Measurements from ENCODE around the gene ARID3A.
A peak's percentile ranks its signal among the peaks of the same experiment; 100 is the strongest.

The ARID3A gene

GRCh38 chr19:932648-933552 lies 7.1 kb downstream of the ARID3A start:
- peak; percentile 97 for DNase-seq (ENCODE audit: low read depth)

GRCh38 chr19:933553-933882 lies 7.7 kb downstream of the ARID3A start:
- DNase-seq (ENCODE audit: low read depth): no peak

GRCh38 chr19:934197-934840 lies 8.5 kb downstream of the ARID3A start:
- DNase-seq (ENCODE audit: low read depth): no peak

DNA sequence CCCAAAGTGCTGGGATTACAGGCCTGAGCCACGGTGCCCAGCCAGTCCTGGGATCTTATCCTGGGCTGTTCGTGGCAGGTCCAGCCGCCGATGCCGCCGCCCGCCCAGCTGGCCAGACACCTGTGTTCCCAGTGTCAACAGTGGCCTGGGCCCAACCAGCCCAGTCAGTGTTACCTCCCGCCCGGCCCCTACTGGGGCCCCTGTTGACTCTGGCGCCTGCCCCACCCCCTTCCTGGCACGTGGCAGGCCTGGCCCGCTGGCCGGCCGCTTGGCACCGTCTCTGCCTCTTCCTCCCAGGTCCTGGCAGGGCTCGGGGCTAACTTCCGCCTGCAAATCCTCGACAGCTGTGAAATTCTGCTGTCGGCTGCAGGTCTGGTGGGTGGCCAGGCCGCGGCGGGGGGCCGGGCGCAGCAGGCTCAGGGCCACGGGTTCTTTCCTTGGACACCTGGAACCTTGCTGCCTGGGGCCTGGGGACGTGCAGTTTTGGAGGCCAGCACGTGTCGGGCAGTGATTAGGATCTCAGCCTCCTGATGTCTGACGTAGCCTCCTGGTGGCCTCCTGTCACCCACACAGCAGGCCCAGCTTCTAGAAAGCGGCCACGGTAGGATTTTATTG lies 9.1 kb downstream of the ARID3A start:
- peak; percentile 67 for DNase-seq (ENCODE audit: low read depth)

GRCh38 chr19:936175-936546 lies 10.3 kb downstream of the ARID3A start:
- DNase-seq (ENCODE audit: low read depth): no peak

DNA sequence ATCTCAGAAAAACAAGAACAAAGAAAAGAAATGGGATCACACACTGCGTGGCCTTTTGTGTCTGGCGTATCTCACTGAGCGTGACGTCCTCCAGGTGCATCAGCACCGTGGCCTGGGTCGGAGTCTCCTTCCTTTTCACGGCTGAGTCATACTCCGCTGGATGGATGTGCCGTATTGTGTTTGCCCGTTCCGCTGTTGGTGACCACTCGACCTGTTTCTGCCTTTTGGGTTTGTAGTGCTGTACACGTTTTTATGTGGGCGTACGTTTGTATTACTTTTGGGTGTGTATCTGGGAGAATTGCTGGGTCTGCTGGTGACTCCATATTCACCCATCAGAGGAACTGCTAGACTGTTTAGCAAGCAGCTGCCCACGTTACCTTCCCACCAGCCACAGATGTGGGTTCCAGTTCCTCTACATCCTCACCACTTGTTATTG lies 11.4 kb downstream of the ARID3A start:
- no peak for DNase-seq (ENCODE audit: low read depth)

DNA sequence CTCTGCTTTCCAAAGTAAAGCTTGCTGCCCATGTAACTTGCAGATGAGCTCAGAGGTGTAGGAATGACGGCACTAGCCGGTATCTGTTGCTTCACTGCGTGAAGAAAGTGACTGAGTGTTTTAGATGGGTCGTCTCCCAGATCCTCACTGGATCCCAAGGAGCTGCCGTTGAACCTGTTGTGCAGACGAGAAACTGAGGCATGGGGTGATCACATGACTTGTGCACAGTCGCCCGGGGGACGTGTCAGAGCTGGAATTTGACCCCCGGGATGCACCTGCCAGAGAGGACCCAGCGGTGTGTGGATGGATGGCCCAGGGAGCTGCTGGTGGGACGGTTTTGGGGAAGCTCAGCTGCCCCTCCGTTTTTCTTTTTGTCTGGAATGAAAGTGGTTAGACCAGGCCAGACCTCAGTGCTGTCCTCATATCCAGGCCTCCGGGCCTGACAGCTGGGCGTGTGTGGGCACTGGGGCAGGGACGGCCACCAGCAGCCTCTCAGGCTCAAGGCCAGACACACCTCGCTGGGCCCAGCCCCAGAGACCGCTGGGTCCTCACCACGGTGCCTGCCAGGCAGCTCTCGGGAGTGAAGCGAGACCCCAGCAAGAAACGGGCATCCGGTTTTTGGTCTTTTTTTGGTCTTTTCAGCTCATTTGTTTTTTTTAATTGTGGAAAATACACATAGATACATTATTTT lies 12.5 kb downstream of the ARID3A start:
- DNase-seq (ENCODE audit: low read depth): no peak

- no peak for DNase-seq (ENCODE audit: low read depth)
These were observed 13.6 kb downstream of the ARID3A start for GRCh38 chr19:939439-939838.

DNA sequence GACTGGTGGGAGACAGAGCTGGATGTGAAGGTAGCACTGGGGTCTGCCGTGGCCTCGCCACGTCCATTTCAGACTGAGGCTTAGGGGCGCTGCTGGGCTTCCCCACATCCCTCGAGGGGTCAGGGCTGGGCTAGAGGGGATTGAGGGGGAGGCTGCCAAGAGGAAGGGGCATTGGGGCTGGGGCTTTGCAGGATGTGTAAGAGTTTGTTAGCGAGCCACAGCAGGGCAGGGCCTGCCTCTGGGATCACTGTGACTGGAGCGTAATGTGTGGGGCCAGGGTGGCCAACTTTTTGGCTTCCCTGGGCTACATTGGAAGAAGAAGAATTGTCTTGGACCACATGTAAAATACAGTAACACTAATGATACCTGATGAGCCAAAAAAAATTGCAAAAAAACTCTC lies 14.1 kb downstream of the ARID3A start:
- no peak for DNase-seq (ENCODE audit: low read depth)

DNA sequence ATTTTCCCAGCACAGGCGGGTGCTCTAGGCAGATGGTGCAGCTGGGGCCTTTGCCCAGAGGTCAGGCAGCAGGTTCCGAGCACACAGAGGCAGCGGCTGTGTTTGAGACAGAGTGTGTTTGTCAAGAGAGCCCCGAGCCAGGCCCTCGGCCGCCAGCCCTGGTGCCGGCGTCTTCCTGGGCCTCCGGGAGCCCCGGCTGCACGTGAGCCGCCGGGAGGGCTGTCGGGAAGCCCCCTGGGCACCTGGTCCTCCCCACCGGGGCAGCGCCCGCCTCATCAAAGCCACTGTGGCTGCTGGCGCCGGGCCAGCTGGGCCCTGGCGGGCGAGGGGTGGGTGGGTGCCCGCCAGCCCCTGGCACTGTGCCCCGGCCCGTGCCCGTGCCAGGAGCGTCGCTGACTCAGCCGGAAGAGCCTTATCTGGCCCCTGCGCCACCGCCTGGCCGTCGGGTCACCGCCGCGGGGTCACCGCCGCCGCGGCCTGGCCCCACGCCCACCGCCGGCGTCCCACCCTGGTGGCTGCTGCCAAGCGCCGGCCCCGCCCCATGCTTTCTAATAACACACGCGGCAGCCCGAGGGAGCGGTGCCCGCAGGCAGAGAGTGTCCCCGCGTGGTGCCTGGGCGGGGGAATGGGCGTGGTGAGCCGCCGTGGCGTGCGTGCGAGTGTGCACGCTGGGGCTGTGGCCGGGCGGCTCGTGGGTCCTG lies 14.9 kb downstream of the ARID3A start:
- no peak for DNase-seq (ENCODE audit: low read depth)

DNA sequence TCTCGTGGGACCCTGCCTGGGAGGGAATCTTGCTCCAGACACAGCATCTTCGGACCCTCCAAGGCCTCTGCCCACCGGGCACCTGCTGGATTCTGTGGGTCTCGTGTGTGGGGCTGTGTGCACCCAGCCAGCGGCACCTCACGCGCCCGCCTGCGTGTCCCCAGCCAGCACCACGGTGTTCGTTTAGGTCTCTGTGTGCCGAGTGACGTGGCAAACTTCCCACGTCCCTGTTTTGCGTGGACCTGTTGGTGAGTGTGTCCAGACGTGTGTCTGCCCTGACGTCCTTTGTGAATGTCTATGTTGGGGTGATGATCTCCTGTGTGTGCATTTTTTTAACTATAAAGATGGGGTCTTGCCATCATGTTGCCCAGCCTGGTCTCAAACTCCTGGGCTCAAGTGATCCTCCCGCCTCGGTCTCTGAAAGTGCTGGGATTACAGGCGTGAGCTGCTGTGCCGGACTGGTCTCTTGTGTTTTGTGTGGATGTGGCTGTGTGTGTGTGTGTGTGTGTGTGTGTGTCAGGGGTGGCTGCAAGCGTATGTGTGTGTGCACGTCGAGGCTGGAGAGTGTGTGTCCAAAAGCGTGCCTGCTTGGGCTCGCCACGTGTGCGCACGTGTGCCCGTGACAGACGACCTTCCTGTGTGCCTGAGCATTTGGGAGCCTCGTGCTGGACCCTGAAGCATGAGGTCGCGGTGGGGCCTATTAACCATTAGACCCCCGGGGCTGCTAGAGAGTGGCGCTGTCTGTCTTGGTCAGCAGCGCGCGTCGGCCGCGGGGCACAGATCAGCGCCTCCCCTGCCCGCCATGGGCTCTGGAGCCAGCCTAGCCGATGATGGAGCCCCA lies 15.7 kb downstream of the ARID3A start:
- DNase-seq (ENCODE audit: low read depth): no peak

DNA sequence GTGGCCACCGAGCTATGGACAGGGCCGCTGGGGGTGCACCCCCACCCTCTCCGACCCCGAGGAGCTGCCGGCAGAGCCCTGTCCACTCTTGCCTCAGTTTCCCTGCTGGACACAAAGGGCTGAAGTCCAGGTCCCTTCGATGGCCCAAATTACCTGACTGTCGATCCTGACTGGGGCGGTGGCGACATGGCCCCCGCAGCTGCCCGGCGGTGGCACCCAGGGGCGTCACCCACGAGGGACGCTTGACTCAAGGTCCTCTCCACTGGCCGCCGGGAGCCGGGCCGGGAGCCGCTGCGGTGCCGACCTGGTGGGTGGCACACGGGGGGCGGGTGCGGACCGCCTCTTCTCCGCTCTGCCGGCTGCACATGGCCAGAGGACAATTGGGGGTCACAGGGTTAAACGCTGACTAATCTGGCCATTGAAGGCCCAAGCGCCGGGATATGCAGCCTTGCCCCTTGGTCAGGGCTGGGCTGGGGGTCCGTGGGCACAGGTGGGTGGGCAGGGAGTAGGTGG lies 16.4 kb downstream of the ARID3A start:
- no peak for DNase-seq (ENCODE audit: low read depth)

GRCh38 chr19:943551-944170 lies 17.8 kb downstream of the ARID3A start:
- DNase-seq (ENCODE audit: low read depth): no peak

DNA sequence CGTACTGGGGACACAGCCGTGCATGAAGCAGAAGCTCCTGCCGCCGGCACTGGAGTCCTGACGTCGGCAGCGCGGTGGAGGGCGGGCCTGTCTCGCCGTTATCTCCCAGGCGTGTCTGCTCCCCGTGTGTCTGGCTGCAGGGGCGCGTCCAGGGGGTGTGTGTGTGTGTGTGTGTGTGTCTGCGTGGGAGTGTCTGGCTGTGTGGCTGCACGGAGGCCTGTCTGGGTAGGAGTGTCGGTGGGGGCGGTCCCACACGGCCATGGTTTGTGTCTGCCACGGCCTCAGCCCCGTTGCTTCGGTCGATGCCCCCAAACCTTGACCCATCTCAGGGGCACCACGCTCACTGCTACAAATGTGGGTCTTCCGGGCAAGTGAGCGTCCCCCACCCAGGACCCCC lies 18.3 kb downstream of the ARID3A start:
- no peak for DNase-seq (ENCODE audit: low read depth)

- no peak for DNase-seq (ENCODE audit: low read depth)
These were observed 18.9 kb downstream of the ARID3A start for GRCh38 chr19:944663-945241.

DNA sequence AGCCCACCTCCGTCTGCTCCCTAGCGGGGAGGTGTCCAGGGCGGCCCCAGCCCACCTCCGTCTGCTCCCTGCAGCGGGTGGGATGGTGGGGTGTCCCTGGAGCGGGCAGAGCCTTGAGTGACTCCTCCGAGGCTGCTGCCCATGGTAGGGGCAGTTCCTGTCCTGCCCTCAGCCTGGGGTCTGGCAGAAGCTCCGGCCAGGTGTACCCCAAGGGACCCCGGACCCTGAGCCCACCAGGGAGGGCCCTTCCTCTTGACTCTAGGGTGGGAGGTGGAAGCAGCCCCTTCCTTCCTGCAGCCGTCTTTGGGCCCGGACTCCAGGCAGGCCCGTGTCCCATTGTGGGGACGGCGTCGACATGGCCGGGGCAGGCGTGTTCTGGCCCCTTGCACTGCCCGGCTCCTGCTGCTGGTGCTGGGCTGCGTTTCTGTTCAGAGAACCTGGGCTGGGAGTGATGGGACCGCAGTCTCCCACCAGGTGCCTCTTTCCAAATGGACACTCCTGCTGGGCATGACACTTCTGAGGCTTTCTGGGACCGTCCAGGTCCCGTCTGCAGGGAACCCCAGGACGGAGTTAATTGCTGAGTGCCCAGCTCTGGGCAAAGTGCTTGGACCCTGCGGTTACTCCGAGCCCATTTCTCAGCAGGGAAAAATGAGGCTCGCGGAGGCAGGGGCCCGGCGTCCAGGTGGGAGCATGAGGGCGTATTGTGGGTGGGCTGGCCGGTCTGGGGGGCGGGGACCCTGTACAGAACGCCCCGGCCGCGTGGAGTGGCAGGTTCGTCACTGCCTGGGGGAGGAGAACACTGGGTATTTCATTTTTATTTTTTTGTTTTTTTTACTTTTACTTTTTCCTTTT lies 19.8 kb downstream of the ARID3A start:
- no peak for DNase-seq (ENCODE audit: low read depth)

DNA sequence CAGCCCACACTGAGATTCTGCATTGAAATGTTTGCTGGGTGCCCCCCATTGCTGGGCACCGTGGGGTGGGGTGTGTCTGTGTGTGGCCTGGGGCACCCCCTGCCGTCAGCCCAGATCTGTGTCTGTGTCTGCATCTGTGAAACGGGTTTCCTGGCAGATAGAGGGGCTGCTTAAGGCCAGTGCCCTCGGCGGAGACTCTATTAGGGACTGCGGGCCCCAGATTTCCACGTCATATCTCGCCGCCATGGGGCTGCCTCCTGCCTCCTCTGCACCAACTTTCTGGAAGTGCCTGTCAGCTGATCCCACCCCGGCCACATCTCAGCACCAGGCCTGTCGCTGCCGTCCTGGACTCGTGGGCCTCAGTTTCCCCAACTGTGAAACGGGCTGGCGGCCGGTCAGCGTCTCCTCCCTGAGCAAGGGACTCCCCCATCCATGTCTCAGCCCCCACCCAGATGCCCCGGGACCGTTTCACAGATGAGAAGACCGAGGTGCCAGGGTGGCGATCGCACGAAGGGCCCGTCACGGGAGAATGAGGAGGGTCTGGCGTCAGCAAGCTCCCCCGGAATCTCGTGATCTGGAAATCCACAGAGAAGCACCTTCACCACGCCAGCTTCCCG lies 21.4 kb downstream of the ARID3A start:
- DNase-seq (ENCODE audit: low read depth): no peak

- no peak for DNase-seq (ENCODE audit: low read depth)
These were observed 22.1 kb downstream of the ARID3A start for GRCh38 chr19:947707-948539.
